HG02885 (cell line): ENCODE results near the gene FAIM2.
"Not testable (repeated sequence)": the region's sequence is repeated elsewhere in the genome, so short reads cannot be mapped to it uniquely, and the experiment has no call there.

Experiments
- ATAC-seq: cut with Tn5 transposase; IDR thresholded peaks from one replicate; pipeline ENCODE4 v1.9.1; 2021; ENCODE audit warnings: mild to moderate bottlenecking; ENCODE audit not compliant: unreplicated experiment, poor library complexity

Gene FAIM2

DNA sequence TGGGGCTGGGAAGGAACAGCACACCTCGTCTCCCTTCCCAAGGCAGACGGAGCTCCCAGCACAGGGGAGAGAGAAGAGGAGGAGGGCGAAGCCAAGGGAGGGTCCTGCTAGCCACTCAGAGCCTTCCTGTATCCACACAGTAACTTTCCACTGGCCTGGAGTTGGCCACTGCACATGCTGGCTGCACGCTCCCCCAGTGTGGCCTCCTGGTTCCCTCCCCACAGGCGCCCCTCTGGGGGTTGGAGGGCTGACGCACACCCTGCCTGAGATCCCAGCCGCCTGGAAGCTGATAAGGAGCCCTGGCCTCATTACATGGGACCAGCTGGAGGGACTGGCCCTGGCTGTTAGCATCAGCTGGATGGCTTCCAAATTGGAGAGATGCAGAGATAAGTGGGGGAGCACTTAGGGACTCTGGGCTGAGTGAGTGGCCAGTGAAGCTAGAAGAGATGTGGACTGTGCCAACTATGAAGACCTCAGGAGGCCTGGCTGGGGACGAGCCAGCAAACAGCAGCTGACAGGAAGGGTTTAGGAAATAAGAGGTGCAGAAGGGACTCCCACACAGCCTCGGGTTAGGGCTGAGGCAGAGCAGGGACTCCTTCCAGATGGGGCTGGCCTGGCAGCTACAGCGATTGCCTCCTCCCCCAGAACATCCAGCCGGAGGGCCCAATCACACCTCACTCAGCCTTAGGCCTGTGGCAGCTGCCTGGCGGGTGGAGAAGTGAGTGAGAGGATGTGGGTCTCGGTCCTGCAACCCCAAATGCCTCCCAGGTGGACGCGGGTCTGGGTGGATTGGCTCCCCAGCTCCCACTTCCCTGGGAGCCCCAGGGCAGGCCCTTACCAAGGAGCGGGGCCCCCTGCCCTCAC lies 34.5 kb downstream of the FAIM2 start:
- no peak for ATAC-seq

DNA sequence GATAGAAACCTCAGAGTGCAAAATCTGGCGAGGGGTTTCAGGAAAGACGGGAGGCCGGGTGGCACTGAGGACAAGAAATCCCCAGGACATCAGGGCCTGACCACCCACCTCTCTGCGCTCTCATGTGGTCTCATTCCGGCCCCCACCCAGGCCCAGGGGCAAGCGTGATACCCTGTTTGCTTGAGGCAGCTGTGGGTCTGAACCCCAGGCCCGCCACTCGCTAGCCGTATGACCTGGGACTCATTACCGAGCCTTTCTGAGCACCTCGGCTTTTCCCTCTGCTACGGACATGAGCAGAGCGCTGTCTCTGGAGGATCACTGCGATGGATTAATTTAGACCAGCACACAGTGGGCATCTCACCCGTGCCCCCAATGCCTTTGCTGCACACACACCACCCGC lies 35.3 kb downstream of the FAIM2 start:
- no peak for ATAC-seq

DNA sequence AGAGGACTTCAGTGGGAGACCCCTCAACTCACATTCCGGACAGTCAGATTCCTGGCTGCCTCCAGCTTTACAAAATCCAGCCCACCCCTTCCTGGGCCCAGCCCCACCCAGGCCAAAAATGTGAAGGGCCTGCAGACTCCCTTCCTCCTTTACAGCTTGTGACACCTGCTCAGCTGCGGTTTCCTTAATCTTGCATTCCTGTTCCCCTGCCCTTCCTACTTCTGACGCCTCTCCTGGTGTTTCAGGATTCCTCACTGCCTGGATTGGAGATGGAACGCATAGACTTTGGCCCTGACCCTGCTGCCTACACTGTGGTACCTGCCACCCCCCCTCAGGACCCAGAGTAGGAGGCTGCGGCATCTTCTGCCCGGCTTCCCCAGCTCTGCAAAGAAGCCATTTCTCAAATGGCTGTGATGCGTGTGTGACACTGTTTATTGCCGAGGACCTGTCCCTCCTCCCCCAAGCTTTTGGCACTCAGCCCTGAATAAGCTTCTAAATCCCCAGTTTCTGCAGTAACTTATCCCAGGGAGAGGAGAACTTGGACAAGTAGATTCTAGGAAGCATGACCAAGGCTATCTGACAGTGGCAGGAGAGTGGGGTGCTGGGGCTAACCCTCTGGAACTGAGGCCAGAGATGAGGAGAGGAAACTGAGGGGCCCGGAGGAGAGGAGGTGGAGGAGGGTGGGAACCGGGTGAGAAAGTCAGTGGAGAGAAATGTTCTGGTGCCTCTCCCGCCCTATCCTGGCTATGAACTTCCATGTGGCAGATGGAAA lies 35.9 kb downstream of the FAIM2 start:
- ATAC-seq = no peak

DNA sequence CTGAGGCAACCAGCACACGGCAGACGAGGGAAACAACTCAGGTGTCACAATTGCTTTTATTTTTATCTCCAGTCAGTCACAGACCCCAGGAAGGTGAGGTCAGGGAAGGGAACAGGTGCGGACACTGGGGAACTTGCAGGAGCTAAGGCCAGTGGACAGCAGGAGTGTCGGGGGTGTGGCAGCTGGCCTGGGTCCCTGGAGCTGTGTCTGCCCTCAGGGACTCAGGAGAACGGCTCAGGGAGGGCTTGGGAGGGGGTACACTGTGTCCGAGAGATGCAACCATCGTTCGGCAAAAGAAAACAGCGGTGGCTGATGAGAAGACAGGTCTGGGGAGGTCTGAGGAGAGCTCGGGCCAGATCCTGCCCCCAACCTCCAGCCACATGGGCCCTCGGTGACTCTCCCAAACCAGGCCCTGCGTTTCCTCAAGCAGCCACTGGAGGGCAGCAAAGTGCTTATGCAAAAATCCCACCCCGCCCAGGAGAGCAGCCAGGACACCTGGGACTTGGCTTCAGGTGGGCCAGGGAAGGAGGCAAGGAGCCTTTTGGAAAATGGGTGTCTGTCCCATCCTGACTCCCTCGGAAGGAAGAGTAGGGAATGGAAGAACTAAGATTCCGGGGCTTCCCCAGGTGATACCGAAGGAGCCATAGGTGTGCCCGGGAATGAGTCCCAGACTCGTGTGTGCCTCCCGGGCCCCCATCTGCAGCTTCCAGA lies 36.7 kb downstream of the FAIM2 start:
- ATAC-seq = no peak

DNA sequence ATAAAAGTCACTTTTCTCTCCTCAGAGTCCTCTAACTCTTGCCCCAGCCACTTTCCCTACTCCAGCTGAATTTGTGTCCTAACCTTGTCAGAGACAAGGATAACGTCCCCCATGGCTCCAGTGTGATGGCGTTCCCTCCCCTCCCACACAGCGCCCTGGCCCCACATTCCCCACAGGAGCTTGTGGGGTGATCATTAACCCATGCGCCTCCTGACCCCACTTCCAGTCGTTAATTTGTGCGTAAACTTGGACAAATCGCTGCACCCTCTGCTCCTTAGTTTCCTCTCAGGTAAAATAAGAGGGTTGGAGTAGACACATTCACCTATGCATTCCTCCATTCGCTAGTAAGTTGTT lies 37.9 kb downstream of the FAIM2 start:
- ATAC-seq = no peak

DNA sequence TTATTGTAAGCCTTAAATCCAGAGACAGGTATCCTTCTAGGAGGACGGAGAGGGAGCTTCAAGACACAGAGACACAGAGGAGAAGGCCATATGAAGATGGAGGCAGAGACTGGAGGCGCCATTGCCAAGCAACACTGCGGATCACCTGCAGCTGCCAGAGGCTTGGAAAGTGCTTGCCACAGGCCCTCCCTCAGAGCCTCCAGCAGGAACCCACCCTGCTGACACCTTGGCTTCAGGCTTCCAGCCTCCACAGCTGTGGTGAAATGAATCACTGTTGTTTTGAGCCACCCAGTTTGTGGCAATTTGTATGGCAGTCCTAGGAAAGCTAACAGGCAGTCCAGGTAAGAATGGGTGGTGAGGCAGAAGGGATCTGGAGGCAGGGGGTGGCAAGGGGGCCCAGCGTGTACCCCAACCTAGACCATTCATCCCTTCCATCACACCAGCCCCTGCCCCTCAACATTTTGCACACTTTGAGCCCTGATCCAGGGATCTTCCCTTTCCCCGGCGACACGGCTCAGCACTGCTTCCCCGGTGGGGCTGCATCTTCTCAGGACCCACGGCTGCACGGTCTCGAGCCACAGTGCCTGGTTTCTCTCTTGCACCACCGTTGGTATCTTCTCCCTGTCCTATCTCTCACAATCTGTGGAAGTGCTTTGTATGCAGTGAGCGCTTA lies 38.5 kb downstream of the FAIM2 start:
- no peak for ATAC-seq

DNA sequence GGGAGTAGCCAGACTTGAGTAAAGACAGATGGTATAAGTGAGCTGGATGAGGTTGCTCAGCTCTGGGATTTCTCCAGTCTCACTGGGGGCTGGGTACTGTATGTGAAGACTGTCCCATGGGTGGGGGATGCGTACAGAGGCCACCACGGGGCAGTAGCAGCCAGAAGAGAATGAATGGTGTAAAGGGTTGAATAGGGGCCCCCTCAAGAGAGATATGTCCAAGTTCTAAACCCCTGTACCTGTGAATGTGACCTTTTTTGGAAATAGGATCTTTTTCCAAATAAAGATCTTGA lies 39.0 kb downstream of the FAIM2 start:
- no peak for ATAC-seq

DNA sequence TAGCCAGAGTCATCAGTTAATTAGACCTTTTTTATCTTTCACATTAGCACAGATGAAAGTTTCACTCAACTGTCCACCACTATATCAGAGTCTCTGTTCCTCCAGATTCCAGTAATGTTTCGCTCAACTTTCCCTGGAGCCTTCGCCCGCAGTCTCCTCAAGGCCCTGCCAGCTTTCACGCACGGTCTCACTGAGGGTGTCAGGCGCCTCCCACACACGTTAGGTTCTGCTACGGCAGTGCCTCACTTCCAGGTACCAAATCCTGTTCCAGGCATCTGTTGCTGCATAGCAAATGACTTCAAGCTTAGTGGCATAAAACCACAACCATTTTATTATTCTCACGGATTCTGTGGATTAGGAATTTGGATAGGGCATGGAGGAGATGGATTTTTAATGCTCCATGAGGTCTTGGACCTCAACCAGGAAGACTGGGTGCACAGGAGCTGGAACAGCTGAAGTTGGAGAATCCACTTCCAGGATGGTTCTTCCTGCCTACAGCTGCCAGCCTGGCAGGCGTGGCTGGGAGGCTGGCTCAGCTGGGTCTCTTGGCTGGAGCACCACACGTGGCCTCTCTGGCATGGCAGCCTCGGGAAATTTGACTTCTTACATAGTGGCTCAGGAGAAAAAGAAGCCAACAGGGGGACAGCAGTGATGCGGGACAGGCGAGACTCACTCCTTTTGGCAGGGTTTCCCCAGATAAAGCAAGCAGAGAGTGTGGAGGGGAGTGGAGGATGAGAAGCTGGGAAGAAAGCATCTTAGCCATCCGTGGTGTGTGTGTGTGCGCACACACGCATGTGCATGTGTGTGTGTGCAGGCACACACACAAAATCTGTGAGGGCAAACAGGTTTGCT lies 39.5 kb downstream of the FAIM2 start:
- no peak for ATAC-seq

DNA sequence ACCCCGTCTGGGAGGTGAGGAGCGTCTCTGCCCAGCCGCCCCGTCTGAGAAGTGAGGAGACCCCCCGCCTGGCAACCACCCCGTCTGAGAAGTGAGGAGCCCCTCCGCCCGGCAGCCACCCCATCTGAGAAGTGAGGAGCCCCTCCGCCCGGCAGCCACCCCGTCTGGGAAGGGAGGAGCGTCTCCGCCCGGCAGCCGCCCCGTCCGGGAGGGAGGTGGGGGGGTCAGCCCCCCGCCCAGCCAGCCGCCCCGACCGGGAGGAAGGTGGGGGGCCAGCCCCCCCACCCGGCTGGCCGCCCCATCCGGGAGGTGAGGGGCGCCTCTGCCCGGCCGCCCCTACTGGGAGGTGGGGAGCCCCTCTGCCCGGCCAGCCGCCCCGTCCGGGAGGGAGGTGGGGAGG lies 42.8 kb downstream of the FAIM2 start:
- not testable (repeated sequence) for ATAC-seq

DNA sequence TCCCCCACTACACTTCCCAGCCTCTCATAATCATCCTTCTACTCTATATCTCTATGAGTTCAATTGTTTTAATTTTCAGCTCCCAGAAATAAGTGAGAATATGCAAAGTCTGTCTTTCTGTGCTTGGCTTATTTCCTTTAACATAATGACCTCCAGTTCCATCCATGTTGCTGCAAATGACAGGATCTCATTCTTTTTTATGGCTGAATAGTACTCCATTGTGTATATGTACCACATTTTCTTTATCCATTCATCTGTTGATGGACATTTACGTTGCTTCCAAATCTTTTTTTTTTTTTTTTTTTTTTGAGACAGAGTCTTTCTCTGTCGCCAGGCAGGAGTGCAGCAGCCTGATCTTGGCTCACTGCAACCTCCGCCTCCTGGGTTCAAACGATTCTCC lies 47.8 kb downstream of the FAIM2 start:
- ATAC-seq = not testable (repeated sequence)

DNA sequence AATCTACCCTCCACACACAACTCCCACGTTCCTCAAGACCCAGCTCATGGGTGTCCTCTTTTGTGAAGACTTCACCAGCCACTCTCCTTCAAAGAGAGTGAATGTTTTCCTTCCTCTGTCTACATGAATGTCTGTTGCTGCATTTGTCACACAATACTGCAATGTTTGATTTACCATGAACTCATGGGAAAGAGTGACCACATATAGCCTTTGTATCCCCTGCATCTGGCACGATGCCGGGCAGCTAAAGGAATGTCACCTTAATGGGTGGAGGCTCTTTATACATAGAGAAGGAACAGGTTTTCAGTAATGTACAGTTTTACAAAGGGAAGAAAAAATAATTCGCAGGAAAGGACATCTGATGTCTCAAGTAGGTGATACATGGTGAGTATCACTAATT lies 48.7 kb downstream of the FAIM2 start:
- ATAC-seq = no peak

DNA sequence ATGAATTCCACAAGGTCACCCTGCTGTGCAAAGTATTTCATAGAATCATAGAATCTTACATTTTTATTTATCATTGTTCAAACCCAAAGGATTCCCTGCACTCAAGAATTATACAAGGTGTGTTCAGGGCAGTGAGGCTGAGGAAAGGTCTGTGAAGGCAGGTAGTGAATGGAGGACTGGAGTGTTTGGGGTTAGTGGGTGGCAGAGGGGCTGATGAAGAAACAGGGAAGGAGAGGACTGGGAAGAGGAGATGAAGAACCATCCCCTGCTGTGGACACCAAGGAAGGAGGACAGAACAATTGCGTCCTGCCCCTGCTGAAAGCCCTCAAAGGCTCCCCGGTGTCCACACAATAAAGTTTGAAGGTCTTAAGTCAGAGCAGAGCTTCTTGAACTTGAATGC lies 50.0 kb downstream of the FAIM2 start:
- ATAC-seq = no peak

DNA sequence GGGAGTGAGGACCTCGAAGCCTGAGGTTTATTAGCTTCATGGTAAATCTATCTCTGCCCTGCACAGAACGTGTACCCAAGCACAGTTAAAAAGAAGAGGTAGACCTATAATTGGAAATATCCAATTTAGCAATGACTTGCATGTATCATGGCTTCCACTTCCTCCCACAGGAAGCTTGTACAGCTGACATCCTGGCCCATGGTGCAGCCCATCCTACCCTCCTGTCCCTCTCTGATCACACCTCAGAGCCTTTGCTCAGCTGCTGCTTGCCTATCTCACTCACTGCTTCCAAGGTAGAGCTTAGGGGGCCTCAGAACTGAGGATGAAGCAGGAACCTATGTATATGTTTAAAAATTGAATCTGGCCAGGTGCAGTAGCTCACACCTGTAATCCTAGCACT lies 56.5 kb downstream of the FAIM2 start:
- no peak for ATAC-seq

DNA sequence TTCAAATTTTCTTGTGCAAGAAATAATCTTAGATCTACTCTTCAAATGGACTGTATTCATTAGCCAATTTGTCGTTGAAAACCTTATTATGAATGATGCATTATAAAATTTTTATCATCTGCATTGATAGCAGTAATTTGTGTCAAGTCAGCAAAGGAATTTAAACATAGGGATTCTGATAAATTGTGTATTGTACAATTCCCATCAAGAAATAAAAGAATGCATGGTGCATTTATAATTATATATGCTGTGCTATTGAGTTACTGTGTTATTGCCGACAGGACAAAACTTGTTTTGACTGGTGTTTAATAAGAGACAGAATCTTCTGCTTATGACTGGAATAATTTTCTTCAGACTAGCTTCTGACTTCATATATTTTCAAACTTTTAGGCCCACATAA lies 57.7 kb downstream of the FAIM2 start:
- no peak for ATAC-seq

DNA sequence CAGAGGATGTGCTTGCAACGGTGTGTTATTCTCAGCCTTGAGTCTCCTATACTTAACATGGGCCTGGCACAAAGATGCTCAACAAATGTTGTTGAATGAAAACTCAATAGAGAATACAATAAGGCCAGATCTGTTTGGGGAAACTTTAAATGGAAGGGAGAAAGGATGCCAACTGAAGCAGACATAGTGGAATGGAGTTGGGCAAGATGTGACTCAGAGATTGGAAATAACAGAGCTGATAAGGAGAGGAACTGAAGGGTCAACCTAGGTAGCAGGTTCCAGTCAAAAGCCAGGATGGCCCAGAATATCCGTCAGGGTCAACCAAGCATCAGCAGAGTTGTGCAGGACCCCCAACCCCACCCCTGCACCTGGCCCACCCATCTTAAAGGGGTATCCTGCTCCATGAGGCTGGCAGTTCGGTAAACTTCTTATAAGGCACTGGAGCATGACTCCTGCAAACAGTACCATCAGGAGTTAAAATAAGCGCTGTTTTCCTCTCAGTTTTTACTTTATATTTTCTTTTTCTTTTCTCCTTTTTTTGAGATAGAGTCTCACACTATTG lies 59.7 kb downstream of the FAIM2 start:
- ATAC-seq = no peak

DNA sequence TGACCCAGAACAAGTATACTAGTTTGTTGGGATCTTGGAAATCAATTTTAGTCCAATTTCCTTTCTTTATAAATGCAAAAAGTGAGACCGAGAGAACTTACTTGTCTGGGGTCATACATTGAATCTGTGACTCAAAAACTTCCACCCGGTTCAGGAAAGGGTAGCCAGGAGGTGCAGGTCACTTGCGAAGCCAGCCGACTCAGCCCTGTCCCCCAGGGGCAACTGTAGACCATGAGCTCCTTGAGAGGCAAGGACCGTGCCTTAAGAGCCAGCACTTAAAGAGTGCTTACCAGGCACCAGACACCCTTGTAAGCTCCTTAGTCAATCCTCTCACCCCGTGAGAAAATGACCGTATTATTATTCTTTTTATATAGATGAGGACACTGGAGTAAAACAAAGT lies 60.3 kb downstream of the FAIM2 start:
- no peak for ATAC-seq

DNA sequence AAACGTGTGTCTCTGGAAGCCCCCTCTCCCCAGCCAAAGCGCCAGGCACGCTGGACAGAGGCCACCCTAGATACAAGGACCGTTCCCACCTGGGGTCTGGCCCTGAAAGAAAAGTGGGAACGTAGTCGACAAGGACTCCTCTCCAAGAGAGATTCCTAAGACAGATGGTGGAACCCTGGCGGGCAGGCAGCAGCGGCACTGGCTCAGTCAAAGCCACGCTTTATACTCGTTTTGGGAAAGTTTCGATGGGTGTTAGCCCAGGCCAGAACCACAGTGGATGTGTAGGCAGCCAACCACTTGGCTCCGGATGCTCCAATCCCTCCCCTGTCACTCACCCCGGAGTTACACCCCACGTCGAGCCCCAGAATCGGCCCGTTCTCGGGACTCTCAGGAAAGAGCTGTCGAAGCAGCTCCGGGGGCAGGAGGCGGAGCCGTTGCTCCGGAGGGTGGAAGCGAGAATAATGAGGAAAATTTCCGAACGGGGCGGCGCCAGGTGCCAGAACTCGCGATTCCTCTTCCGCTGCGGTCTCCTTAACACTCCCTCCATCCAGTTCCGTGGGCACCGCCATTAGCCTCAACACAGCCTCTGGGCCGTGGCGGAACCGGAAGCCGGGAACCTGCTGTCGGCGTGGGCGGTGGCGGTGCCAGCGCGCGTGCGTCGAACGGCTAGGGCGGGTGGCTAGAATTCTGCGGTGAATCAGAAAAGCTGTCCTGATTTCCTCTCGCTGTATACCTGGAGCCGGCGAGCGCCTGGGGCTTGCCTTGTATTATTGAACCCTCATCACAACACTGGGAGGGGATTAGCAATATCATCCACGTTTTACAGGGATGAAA lies 61.0 kb downstream of the FAIM2 start, which contains the start of gene BCDIN3D:
TSS of gene BCDIN3D (minus strand) at position 588 of the 834 bp plus-strand sequence. CDS start at position 569, 19 bp downstream.
- ATAC-seq = peak; percentile 92

DNA sequence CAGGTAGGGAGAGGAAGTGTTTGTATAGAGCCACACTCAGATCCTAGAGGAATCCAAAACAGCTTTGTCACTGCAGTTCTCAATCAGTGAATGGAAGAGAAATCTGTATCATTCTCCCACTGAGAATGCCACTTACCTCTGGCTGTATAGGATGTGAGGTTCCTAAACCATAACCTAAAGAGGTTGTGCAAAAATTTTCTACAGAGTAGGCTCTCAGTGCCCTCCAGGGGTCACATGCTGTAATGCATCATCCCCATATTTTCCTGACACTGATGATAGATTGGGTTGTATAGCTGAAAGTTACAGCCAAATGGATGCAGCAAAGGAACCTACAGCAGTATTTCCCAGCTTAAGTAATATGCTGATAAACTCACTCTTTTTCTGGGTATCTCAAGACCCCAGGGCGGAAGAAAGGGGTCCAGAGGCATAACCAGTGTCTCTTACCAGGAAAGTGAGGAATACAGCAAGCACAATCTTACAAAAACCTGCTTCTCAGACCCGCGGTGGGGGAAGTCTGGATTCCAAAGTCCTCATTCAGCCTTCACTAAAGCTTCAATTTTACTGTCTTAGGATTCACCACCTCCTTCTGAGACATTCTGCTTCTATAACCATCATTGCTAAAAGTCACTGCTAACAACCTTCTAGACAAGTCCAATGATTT lies 64.6 kb downstream of the FAIM2 start:
- ATAC-seq = no peak
